A549 (cell line): ENCODE measurements around the gene KCNAB1.

Experiments
- MAFK ChIP-seq: fragments of 450-650 bp; IDR thresholded peaks from 2 replicates; pipeline ENCODE4 v1.6.1; 2014; ENCODE audit not compliant: partially characterized antibody
- NR3C1 ChIP-seq: fragments of >200 bp; sonication (Bioruptor Twin); formaldehyde crosslinking; IDR thresholded peaks from 3 replicates; pipeline ENCODE4 v1.6.1; 2017
- POLR2A ChIP-seq: IDR thresholded peaks from 2 replicates; pipeline ENCODE4 v1.6.1; 2012; ENCODE audit warnings: mild to moderate bottlenecking, low read length
- RFX5 ChIP-seq: fragments of 450-650 bp; IDR thresholded peaks from 2 replicates; pipeline ENCODE4 v1.7.1; 2014; ENCODE audit warnings: antibody characterized with exemption, mild to moderate bottlenecking, moderate library complexity
- ZC3H11A ChIP-seq: fragments of 450-650 bp; IDR thresholded peaks from 2 replicates; pipeline ENCODE4 v1.6.1; 2014; ENCODE audit warnings: antibody characterized with exemption, mild to moderate bottlenecking
- TF ChIP-seq, protein P1 (sequence below): fragments of >200 bp; sonication (Bioruptor Twin); formaldehyde crosslinking; IDR thresholded peaks from 3 replicates; pipeline ENCODE4 v1.5.1; 2016
- TF ChIP-seq, protein P2 (sequence below): IDR thresholded peaks from 2 replicates; pipeline ENCODE4 v1.6.1; 2012

DNA sequence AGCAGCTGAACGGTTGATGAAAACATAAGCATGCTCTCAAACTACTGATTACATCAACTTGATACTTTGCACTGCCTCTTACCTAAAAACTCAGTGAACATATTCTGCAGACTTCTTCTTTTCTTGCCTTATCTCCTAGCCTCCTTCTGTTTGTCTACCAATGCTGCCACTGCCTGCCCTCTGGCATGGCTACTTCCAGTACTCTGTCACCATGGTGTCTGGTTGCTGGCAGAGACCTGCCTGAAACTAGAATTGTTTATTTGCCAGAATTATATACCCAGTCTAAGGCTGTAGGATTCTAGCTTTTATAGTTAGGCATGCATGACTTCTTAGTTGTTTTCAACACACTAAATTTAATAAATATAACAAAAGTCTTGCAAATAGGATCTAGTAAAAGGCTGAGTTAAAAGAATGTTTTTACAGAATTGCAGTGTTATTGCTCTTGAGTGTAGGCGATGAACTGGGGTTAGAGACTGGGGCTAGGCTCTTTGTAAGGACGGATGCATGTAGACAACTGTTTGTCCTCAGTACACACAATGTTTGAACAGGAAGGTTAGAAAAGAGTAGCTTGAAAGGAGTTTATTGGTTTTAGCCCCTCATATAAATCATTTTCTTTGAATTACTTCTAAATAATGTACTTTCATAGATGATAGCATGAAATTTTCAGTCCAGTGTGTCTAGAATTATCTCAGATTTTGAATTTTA, 116.3 kb downstream of the KCNAB1 start:
- TF ChIP-seq ZC3H11A = no peak
- TF ChIP-seq, protein P1, sequence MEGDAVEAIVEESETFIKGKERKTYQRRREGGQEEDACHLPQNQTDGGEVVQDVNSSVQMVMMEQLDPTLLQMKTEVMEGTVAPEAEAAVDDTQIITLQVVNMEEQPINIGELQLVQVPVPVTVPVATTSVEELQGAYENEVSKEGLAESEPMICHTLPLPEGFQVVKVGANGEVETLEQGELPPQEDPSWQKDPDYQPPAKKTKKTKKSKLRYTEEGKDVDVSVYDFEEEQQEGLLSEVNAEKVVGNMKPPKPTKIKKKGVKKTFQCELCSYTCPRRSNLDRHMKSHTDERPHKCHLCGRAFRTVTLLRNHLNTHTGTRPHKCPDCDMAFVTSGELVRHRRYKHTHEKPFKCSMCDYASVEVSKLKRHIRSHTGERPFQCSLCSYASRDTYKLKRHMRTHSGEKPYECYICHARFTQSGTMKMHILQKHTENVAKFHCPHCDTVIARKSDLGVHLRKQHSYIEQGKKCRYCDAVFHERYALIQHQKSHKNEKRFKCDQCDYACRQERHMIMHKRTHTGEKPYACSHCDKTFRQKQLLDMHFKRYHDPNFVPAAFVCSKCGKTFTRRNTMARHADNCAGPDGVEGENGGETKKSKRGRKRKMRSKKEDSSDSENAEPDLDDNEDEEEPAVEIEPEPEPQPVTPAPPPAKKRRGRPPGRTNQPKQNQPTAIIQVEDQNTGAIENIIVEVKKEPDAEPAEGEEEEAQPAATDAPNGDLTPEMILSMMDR = no peak
- no peak for TF ChIP-seq NR3C1
- no peak for TF ChIP-seq MAFK
- TF ChIP-seq RFX5 = no peak
- TF ChIP-seq POLR2A = no peak
- TF ChIP-seq, protein P2, sequence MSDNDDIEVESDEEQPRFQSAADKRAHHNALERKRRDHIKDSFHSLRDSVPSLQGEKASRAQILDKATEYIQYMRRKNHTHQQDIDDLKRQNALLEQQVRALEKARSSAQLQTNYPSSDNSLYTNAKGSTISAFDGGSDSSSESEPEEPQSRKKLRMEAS = no peak
